DMS53 (cell line): ENCODE measurements around the gene LRPAP1.
A peak's percentile ranks its signal among the peaks of the same experiment; 100 is the strongest.
"Not testable (repeated sequence)": the region's sequence is repeated elsewhere in the genome, so short reads cannot be mapped to it uniquely, and the experiment has no call there.

Experiments
- DNase-seq: peaks from one replicate; lab custom pipeline; 2025; lab: John Stamatoyannopoulos, UW

LRPAP1 gene

GRCh38 chr4:3531879-3532750, at the start of gene LRPAP1:
LRPAP1 (minus strand) TSS chr4:3532422; CDS start chr4:3532412, 10 bp downstream.
- DNase-seq = peak; percentile 97

- not testable (repeated sequence) for DNase-seq
These were observed 49.3 kb upstream of the LRPAP1 start for GRCh38 chr4:3581334-3582090.

- DNase-seq = not testable (repeated sequence)
These were observed 48.6 kb upstream of the LRPAP1 start for GRCh38 chr4:3580859-3581258.

GRCh38 chr4:3578527-3579144, 46.4 kb upstream of the LRPAP1 start:
- not testable (repeated sequence) for DNase-seq

- DNase-seq = not testable (repeated sequence)
These were observed 45.8 kb upstream of the LRPAP1 start for GRCh38 chr4:3578052-3578451.

GRCh38 chr4:3577208-3577892, 45.1 kb upstream of the LRPAP1 start:
- not testable (repeated sequence) for DNase-seq

- DNase-seq = not testable (repeated sequence)
These were observed 44.4 kb upstream of the LRPAP1 start for GRCh38 chr4:3576533-3577207.

GRCh38 chr4:3575426-3576369, 43.5 kb upstream of the LRPAP1 start:
- DNase-seq = not testable (repeated sequence)

GRCh38 chr4:3574865-3575264, 42.6 kb upstream of the LRPAP1 start:
- not testable (repeated sequence) for DNase-seq

GRCh38 chr4:3574346-3574745, 42.1 kb upstream of the LRPAP1 start:
- DNase-seq = not testable (repeated sequence)

GRCh38 chr4:3573131-3573530, 40.9 kb upstream of the LRPAP1 start:
- DNase-seq = no peak

GRCh38 chr4:3572363-3572762, 40.1 kb upstream of the LRPAP1 start:
- DNase-seq = no peak

GRCh38 chr4:3571921-3572320, 39.7 kb upstream of the LRPAP1 start:
- DNase-seq = no peak

- DNase-seq = not testable (repeated sequence)
These were observed 38.7 kb upstream of the LRPAP1 start for GRCh38 chr4:3570923-3571322.

GRCh38 chr4:3569611-3570010, 37.4 kb upstream of the LRPAP1 start:
- not testable (repeated sequence) for DNase-seq

- not testable (repeated sequence) for DNase-seq
These were observed 34.5 kb upstream of the LRPAP1 start for GRCh38 chr4:3566701-3567100.

- DNase-seq = peak; percentile 30
These were observed 34.1 kb upstream of the LRPAP1 start for GRCh38 chr4:3566301-3566700.

GRCh38 chr4:3564948-3565347, 32.7 kb upstream of the LRPAP1 start:
- not testable (repeated sequence) for DNase-seq

GRCh38 chr4:3563403-3563802, 31.2 kb upstream of the LRPAP1 start:
- DNase-seq = no peak

GRCh38 chr4:3562127-3562526, 29.9 kb upstream of the LRPAP1 start:
- DNase-seq = not testable (repeated sequence)
